ENCODE results near the gene FMNL3. TPM values are rescaled to one million over a fixed set of nuclear protein-coding genes. Genes with fewer than 3 reads are reported as not detected.

FMNL3 gene
- total RNA-seq, 1 experiment from 2014 or later, result 5.6 TPM

- CTCF ChIA-PET, result interaction anchor here (0.6 kb wide), 1 partner anchor 159 kb away, joined by 3 read pairs; no protein-coding TSS in a partner anchor
- no peak for DNase-seq
- Histone ChIP-seq H3K4me1 (replicated peaks; ENCODE audit: insufficient read depth) (no peaks in the 10 kb centered on the region), H3K4me2 (no peak overlapping the region), H3K27ac (no peak overlapping the region), H4K20me1 (ENCODE audit: insufficient read depth) (no peaks in the 10 kb centered on the region), H3K4me3 (no peak overlapping the region), H3K36me3 (ENCODE audit: low read depth) (no peaks in the 10 kb centered on the region), H3K79me2 (ENCODE audit: low read depth) (no peaks in the 10 kb centered on the region), H2AFZ (no peak overlapping the region), H3K9me2 (ENCODE audit: insufficient read depth) (no peaks in the 10 kb centered on the region), H3K9me3 (ENCODE audit: insufficient read depth, low read depth) (no peaks in the 10 kb centered on the region), H3F3A (ENCODE audit: insufficient read depth, low read depth) (no peaks in the 10 kb centered on the region), H3K27me3 (ENCODE audit: insufficient read depth, low read depth) (no peaks in the 10 kb centered on the region)
- POLR2A ChIA-PET (ENCODE audit: unreplicated experiment), result no interaction called here
- intact Hi-C loops (cut with micrococcal nuclease; ENCODE audit: unreplicated experiment), result loop anchor here (10.0 kb wide), 1 partner anchor 406 kb away; the partner anchor contains the start of gene ASIC1
- TF ChIP-seq CTCF (conservative IDR thresholded peaks at IDR 0.05) (no peak), EZH2 (IDR thresholded peaks at IDR 0.05; ENCODE audit: low read depth) (no peak)
- BruUV-seq (replicated peaks), result no TSS peak
These were observed 58.5 kb downstream of the FMNL3 start for GRCh38 chr12:49648712-49649003.

GRCh38 chr12:49647827-49648711, 59.1 kb downstream of the FMNL3 start:
- Histone ChIP-seq H3K4me3 (no peak overlapping the region), H3K4me1 (replicated peaks; ENCODE audit: insufficient read depth) (peaks cover 1% of the 10 kb centered on the region; the same call in 1 of the 2 replicates), H3K9me2 (ENCODE audit: insufficient read depth) (no peaks in the 10 kb centered on the region), H3K27ac (no peak overlapping the region), H4K20me1 (ENCODE audit: insufficient read depth) (no peaks in the 10 kb centered on the region), H2AFZ (no peak overlapping the region), H3K4me2 (no peak overlapping the region), H3F3A (ENCODE audit: insufficient read depth, low read depth) (peaks cover 5% of the 10 kb centered on the region; the same call in 1 of the 2 replicates), H3K9me3 (ENCODE audit: insufficient read depth, low read depth) (no peaks in the 10 kb centered on the region), H3K27me3 (ENCODE audit: insufficient read depth, low read depth) (no peaks in the 10 kb centered on the region), H3K36me3 (ENCODE audit: low read depth) (no peaks in the 10 kb centered on the region), H3K79me2 (ENCODE audit: low read depth) (no peaks in the 10 kb centered on the region)
- intact Hi-C loops (cut with micrococcal nuclease; ENCODE audit: unreplicated experiment), result loop anchor here (10.0 kb wide), 1 partner anchor 407 kb away; the partner anchor contains the start of gene ASIC1
- no peak for DNase-seq
- POLR2A ChIA-PET (ENCODE audit: unreplicated experiment), result no interaction called here
- no TSS peak for BruUV-seq (replicated peaks)
- TF ChIP-seq EZH2 (IDR thresholded peaks at IDR 0.05; ENCODE audit: low read depth) (no peak), CTCF (conservative IDR thresholded peaks at IDR 0.05) (no peak)
- CTCF ChIA-PET, result interaction anchor here (0.6 to 0.7 kb wide), 2 partner anchors 47 to 159 kb away, joined by 3 to 6 read pairs; no protein-coding TSS in a partner anchor

GRCh38 chr12:49646871-49647654, 60.1 kb downstream of the FMNL3 start:
- Histone ChIP-seq H3K36me3 (ENCODE audit: low read depth) (no peaks in the 10 kb centered on the region), H3K9me3 (ENCODE audit: insufficient read depth, low read depth) (no peaks in the 10 kb centered on the region), H2AFZ (no peak overlapping the region), H3K79me2 (ENCODE audit: low read depth) (no peaks in the 10 kb centered on the region), H3K4me3 (no peak overlapping the region), H3K27ac (no peak overlapping the region), H3K9me2 (ENCODE audit: insufficient read depth) (no peaks in the 10 kb centered on the region), H3K27me3 (ENCODE audit: insufficient read depth, low read depth) (no peaks in the 10 kb centered on the region), H4K20me1 (ENCODE audit: insufficient read depth) (no peaks in the 10 kb centered on the region), H3K4me1 (replicated peaks; ENCODE audit: insufficient read depth) (peaks cover 11% of the 10 kb centered on the region), H3F3A (ENCODE audit: insufficient read depth, low read depth) (peaks cover 14% of the 10 kb centered on the region; the same call in 1 of the 2 replicates), H3K4me2 (no peak overlapping the region)
- TF ChIP-seq EZH2 (IDR thresholded peaks at IDR 0.05; ENCODE audit: low read depth) (no peak), CTCF (conservative IDR thresholded peaks at IDR 0.05) (no peak)
- no peak for DNase-seq
- no TSS peak for BruUV-seq (replicated peaks)
- CTCF ChIA-PET, result no interaction called here
- POLR2A ChIA-PET (ENCODE audit: unreplicated experiment), result no interaction called here
- intact Hi-C loops (cut with micrococcal nuclease; ENCODE audit: unreplicated experiment), result loop anchor here (10.0 kb wide), 1 partner anchor 408 kb away; the partner anchor contains the start of gene ASIC1
